ENCODE results near the gene POLR1G.

Gene POLR1G

GRCh38 chr19:45406226-45407090 lies at the start of gene POLR1G:
TSS of gene POLR1G (plus strand) at chr19:45406644. CDS start at chr19:45406697, 53 bp downstream.
- DNase-seq (ENCODE audit: extremely low read depth in 1 of 2, low read depth in 1 of 2) = peak; percentile 41 to 60

GRCh38 chr19:45356760-45357444 lies 49.5 kb upstream of the POLR1G start:
- DNase-seq (ENCODE audit: extremely low read depth in 1 of 2, low read depth in 1 of 2) = no peak

- DNase-seq (ENCODE audit: extremely low read depth in 1 of 2, low read depth in 1 of 2) = no peak
Observed at GRCh38 chr19:45357445-45357783, 49.0 kb upstream of the POLR1G start.

- DNase-seq (ENCODE audit: extremely low read depth in 1 of 2, low read depth in 1 of 2) = no peak
Observed at GRCh38 chr19:45358213-45358792, 48.1 kb upstream of the POLR1G start.

- no peak for DNase-seq (ENCODE audit: extremely low read depth in 1 of 2, low read depth in 1 of 2)
Observed at GRCh38 chr19:45361608-45362007, 44.8 kb upstream of the POLR1G start.

GRCh38 chr19:45362291-45362690 lies 44.2 kb upstream of the POLR1G start:
- DNase-seq (ENCODE audit: extremely low read depth in 1 of 2, low read depth in 1 of 2) = no peak

- no peak for DNase-seq (ENCODE audit: extremely low read depth in 1 of 2, low read depth in 1 of 2)
Observed at GRCh38 chr19:45363861-45364459, 42.5 kb upstream of the POLR1G start.

GRCh38 chr19:45364696-45365095 lies 41.7 kb upstream of the POLR1G start:
- no peak for DNase-seq (ENCODE audit: extremely low read depth in 1 of 2, low read depth in 1 of 2)

GRCh38 chr19:45368127-45368526 lies 38.3 kb upstream of the POLR1G start:
- DNase-seq (ENCODE audit: extremely low read depth in 1 of 2, low read depth in 1 of 2) = no peak

GRCh38 chr19:45368737-45369340 lies 37.6 kb upstream of the POLR1G start:
- no peak for DNase-seq (ENCODE audit: extremely low read depth in 1 of 2, low read depth in 1 of 2)

GRCh38 chr19:45370410-45371204 lies 35.8 kb upstream of the POLR1G start, which contains the start of gene ERCC2:
TSS of gene ERCC2 (minus strand) at chr19:45370573. CDS start at chr19:45370540, 33 bp downstream.
- DNase-seq (ENCODE audit: extremely low read depth in 1 of 2, low read depth in 1 of 2) = peak; percentile 99

- no peak for DNase-seq (ENCODE audit: extremely low read depth in 1 of 2, low read depth in 1 of 2)
Observed at GRCh38 chr19:45376045-45376724, 30.3 kb upstream of the POLR1G start.

- DNase-seq (ENCODE audit: extremely low read depth in 1 of 2, low read depth in 1 of 2) = no peak
Observed at GRCh38 chr19:45380107-45380506, 26.3 kb upstream of the POLR1G start.

- no peak for DNase-seq (ENCODE audit: extremely low read depth in 1 of 2, low read depth in 1 of 2)
Observed at GRCh38 chr19:45382426-45382825, 24.0 kb upstream of the POLR1G start.

- DNase-seq (ENCODE audit: extremely low read depth in 1 of 2, low read depth in 1 of 2) = no peak
Observed at GRCh38 chr19:45385392-45386221, 20.8 kb upstream of the POLR1G start.

GRCh38 chr19:45391346-45391745 lies 15.1 kb upstream of the POLR1G start:
- no peak for DNase-seq (ENCODE audit: extremely low read depth in 1 of 2, low read depth in 1 of 2)

GRCh38 chr19:45391871-45392665 lies 14.4 kb upstream of the POLR1G start:
- DNase-seq (ENCODE audit: extremely low read depth in 1 of 2, low read depth in 1 of 2) = no peak

Measured in activated CD8-positive, alpha-beta memory T cell treated with anti-CD3 and anti-CD28 coated beads for 1 hour (primary cell).